Kidney (tissue), 14 donors: ENCODE measurements around the gene GATA2. TPM values are rescaled to one million over a fixed set of nuclear protein-coding genes. Genes with fewer than 3 reads are reported as not detected.

Experiments
- DNase-seq, 5 donors: peaks; one replicate each; pipeline ENCODE4 v3.0.0-alpha.2; 2013 to 2020
- FAIRE-seq: peaks from 2 replicates; lab custom pipeline; 2012; peaks lifted over from hg19 to GRCh38; lab: Jason Lieb, UNC
- H3K27ac ChIP-seq, 2 donors: one replicate each; pipeline ENCODE4 v1.7.0; 2013; ENCODE audit warnings: low read depth in 2 of 2, low read length in 2 of 2, inconsistent platforms in 1 of 2
- H3K27me3 ChIP-seq: one replicate; pipeline ENCODE4 v1.7.1; 2013; ENCODE audit warnings: low read length, inconsistent platforms; ENCODE audit not compliant: control insufficient read depth, insufficient read depth
- H3K36me3 ChIP-seq, 3 donors: one replicate each; pipeline versions ENCODE4 v1.7.0 to v1.7.1; 2013; ENCODE audit warnings: low read length in 3 of 3, control low read depth in 1 of 3, inconsistent platforms in 1 of 3; ENCODE audit not compliant: insufficient read depth in 3 of 3, control insufficient read depth in 2 of 3
- H3K4me1 ChIP-seq, 3 donors: one replicate each; pipeline versions ENCODE4 v1.7.0 to v1.7.1; 2013; ENCODE audit warnings: low read length in 3 of 3, inconsistent platforms in 1 of 3, low read depth in 1 of 3; ENCODE audit not compliant: control insufficient read depth in 2 of 3, insufficient read depth in 2 of 3
- H3K4me3 ChIP-seq, 3 donors: one replicate each; pipeline versions ENCODE4 v1.7.0 to v1.8.1; 2013; ENCODE audit warnings: low read length in 3 of 3, control low read depth in 1 of 3, inconsistent platforms in 1 of 3
- H3K9ac ChIP-seq, 3 donors: one replicate each; pipeline versions ENCODE4 v1.7.0 to v1.7.1; 2013; ENCODE audit warnings: low read length in 3 of 3, control low read depth in 1 of 3, inconsistent platforms in 1 of 3
- H3K9me3 ChIP-seq, 3 donors: one replicate each; pipeline versions ENCODE4 v1.7.0 to v1.7.1; 2013; ENCODE audit warnings: low read length in 3 of 3, control low read depth in 1 of 3, inconsistent platforms in 1 of 3; ENCODE audit not compliant: control insufficient read depth in 2 of 3, insufficient read depth in 1 of 3
- CTCF ChIP-seq: IDR thresholded peaks from 3 replicates; pipeline ENCODE4 v1.5.1; 2012; ENCODE audit warnings: mild to moderate bottlenecking, moderate library complexity, borderline replicate concordance; ENCODE audit not compliant: insufficient read depth; ENCODE audit errors: extremely low read depth
- intact Hi-C: fragments of 100-400 bp; cut with DNase I; formaldehyde crosslinking; loops from one replicate; pipeline ENCODE4 v1.11.1; 2022
- polyA plus RNA-seq: library from polyadenylated mRNA; stranded (reverse); fragments of 350-450 nt; fragmentation: Illumina TruSeq; extraction: RNeasy Lipid Tissue Mini Kit (QIAGEN cat#74804); gene quantifications from one replicate; pipeline ENCODE4 v1.2.3, GENCODE V29; 2014; ENCODE audit warnings: low read depth, low replicate concordance; ENCODE audit not compliant: insufficient read depth
- total RNA-seq: library from RNA; stranded (reverse); fragmentation: NEBNext Ultra II Directional; extraction: Animal tissue kit (Norgen Biotek cat#: 25700); gene quantifications from one replicate; pipeline ENCODE4 v1.2.1, GENCODE V29; 2021
- donor health status: control.
- donor health status: control.
- donor health status: control.
- donor health status: control.
- donor health status: control.
- donor health status: DM: yes; HTN: yes; CAD: no.
- donor health status: Normal renal cell carcinoma (clear cell type).

The GATA2 gene
- total and polyA plus RNA-seq, 2 donors from 2014 or later = 22.9 to 31.4 TPM

GRCh38 chr3:128501431-128501830 is 8.4 kb upstream of the GATA2 start:
- H3K27me3 ChIP-seq = peaks cover 13% of the 10 kb centered on the region
- FAIRE-seq (no peak), DNase-seq (no peak)
- intact Hi-C loops = no loop called here
- H3K27ac ChIP-seq = no peak overlapping the region
- no peaks in the 10 kb centered on the region for H3K36me3 ChIP-seq
- H3K4me1 ChIP-seq = peaks cover 0 to 9% (median 0%) of the 10 kb centered on the region in 3 donors
- no peak overlapping the region for H3K9ac ChIP-seq
- TF ChIP-seq CTCF = no peak
- H3K9me3 ChIP-seq = no peaks in the 10 kb centered on the region
- H3K4me3 ChIP-seq = no peak overlapping the region

GRCh38 chr3:128500556-128500955 is 7.6 kb upstream of the GATA2 start:
- peak in 1 of 5 donors; percentile 1 for DNase-seq
- Histone ChIP-seq H3K27me3 (peaks cover 13% of the 10 kb centered on the region), H3K4me3 (no peak overlapping the region), H3K9me3 (no peaks in the 10 kb centered on the region), H3K27ac (no peak overlapping the region), H3K9ac (no peak overlapping the region), H3K4me1 (peaks cover 0 to 9% (median 0%) of the 10 kb centered on the region in 3 donors), H3K36me3 (no peaks in the 10 kb centered on the region)
- intact Hi-C loops = no loop called here
- no peak for TF ChIP-seq CTCF
- FAIRE-seq = no peak

DNA sequence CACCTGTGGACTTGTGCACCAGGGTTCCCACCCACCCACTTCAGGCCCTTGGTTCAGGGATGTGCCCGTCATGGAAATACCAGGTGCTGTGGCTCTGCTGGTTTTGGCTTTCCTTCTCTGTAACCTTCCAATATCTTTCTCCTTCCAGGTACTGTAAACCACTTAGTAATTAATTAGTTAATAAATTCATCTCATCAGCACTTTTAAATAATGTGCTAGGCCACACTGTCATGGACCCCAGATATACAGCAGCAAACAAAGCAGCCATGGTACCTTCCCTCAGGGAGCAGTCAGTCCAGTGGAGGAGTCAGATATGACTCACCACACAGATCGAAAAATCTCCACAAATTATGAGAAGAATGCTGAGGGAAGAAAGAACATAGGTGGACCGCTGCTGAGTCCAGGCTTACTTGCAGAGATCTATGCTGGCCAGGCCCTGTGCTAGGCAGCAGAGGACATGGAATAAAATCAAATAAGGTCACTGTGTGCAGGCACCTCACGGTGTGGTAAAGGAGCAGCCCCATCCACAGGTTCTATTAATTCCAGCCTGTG is 6.8 kb upstream of the GATA2 start:
- FAIRE-seq (no peak), DNase-seq (peak in 1 of 5 donors; percentile 2)
- peaks cover 0 to 9% (median 0%) of the 10 kb centered on the region in 3 donors for H3K4me1 ChIP-seq
- H3K36me3 ChIP-seq = no peaks in the 10 kb centered on the region
- H3K27ac ChIP-seq = no peak overlapping the region
- peaks cover 16% of the 10 kb centered on the region for H3K27me3 ChIP-seq
- intact Hi-C loops = loop anchor here (10.0 kb wide), 1 partner anchor 325 kb away; no protein-coding TSS in a partner anchor
- H3K9me3 ChIP-seq = no peaks in the 10 kb centered on the region
- H3K4me3 ChIP-seq = no peak overlapping the region
- TF ChIP-seq CTCF = no peak
- H3K9ac ChIP-seq = no peak overlapping the region
